Measurements from ENCODE around the gene ATP10A. TPM values are rescaled to one million over a fixed set of nuclear protein-coding genes. Genes with fewer than 3 reads are reported as not detected.

Gene ATP10A
- polyA plus RNA-seq, 1 of the 3 experiments (the other 2 are of a cell fraction): not detected

DNA sequence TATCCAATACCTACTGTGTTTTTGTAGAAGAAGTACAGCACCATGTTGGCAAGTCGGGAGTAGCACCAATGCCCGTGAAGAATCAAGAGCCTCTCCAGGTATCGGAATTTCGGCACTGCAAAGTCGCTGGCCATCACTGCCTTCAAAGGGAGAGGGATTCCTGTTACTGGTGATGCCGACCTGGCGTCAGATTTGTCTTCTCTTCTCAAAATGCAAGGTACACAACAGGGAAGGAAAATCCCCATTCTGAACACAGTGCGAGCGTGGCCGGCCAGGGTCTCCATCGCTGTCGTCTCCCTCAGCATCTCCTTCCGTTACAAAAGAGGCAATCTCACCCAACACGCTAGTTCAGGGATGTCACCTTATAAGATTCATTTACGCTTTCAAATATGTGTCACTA, 175.4 kb downstream of the ATP10A start (continued):
- TF ChIP-seq ZBTB33 (IDR thresholded peaks at IDR 0.05; ENCODE audit: borderline replicate concordance, low read depth) (no peak), MEF2A (IDR thresholded peaks at IDR 0.05; ENCODE audit: borderline replicate concordance, low read depth) (no peak)

DNA sequence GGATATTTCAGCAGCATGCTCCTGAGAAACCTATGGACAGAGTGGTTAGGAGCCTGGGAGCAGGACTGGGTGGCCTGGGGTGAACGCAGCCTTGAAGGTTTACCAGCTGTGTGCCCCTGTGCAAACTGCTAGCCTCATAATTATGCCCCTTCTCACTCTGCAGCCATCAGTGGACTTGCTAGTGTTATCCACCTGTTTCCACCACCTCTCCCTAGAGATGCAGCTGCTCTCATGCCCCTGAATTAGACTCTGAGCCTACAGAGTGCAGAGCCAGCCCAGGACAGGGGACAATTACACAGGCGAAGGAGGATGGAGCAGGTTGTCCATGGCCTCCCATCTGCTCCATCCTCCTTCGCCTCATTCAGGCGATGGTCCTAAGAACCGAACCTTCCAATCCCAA, 175.9 kb downstream of the ATP10A start:
- no peaks in the 10 kb centered on the region for H3K79me2 ChIP-seq (ENCODE audit: insufficient read depth)
- no peak overlapping the region for H3K4me2 ChIP-seq
- CTCF ChIA-PET: no interaction called here
- H3F3A ChIP-seq (replicated peaks; ENCODE audit: insufficient read depth): no peaks in the 10 kb centered on the region
- H3K9me3 ChIP-seq: no peaks in the 10 kb centered on the region
- H3K9ac ChIP-seq: no peak overlapping the region
- DNase-seq: no peak
- WGBS (ENCODE audit: low lambda C conversion rate): 68% methylated on average over 4 of the region's 5 CpGs
- no peaks in the 10 kb centered on the region for H4K20me1 ChIP-seq (ENCODE audit: insufficient read depth)
- POLR2A ChIA-PET: no interaction called here
- H3K27ac ChIP-seq (ENCODE audit: low read depth in 2 of 2, low read length in 1 of 2): no peak overlapping the region
- no peaks in the 10 kb centered on the region for H3K9me2 ChIP-seq
- peaks cover 0 to 2% of the 10 kb centered on the region in 2 experiments; a peak in 1 of 4 replicates for H3K4me1 ChIP-seq (ENCODE audit: control insufficient read depth in 1 of 2, insufficient read depth in 2 of 2, low read depth in 1 of 2, low read length in 1 of 2)
- H3K4me3 ChIP-seq (ENCODE audit: low read depth in 2 of 2, low read length in 1 of 2): no peak overlapping the region
- H3K27me3 ChIP-seq (ENCODE audit: insufficient read depth): no peaks in the 10 kb centered on the region
- no peak overlapping the region for H2AFZ ChIP-seq (ENCODE audit: low read depth)
- no peaks in the 10 kb centered on the region for H3K36me3 ChIP-seq (replicated peaks in 1 of 2; ENCODE audit: control insufficient read depth in 1 of 2, insufficient read depth in 2 of 2, low read length in 1 of 2)
- TF ChIP-seq REST (IDR thresholded peaks at IDR 0.05; ENCODE audit: low read depth, low read length): no peak
- no peak for TF ChIP-seq USF2 (IDR thresholded peaks at IDR 0.05; ENCODE audit: borderline replicate concordance, low read depth, low read length)
- TF ChIP-seq SIN3A (IDR thresholded peaks at IDR 0.05; ENCODE audit: borderline replicate concordance, low read depth, low read length): no peak

DNA sequence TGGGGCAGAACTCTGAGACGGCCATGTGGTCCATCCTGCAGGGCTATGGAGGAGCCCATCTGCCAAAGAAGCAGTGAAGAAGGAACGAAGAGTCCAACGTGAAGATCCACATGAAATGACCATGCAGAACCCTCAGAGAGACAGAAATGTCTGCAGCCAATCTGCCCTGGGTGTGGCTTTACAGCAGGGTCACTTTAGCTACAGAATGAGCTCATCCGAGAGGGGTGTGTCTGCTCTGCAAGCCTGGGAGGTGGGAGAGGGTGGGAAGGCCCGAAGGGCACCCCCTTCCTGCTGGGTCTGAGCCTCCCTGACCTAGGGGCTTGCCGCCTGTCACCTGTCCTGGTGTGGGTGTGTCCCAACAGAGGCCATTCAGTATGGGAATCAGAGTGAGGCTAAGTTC, 176.3 kb downstream of the ATP10A start:
- DNase-seq: no peak
- POLR2A ChIA-PET: no interaction called here
- CTCF ChIA-PET: interaction anchor here (1.9 kb wide), 1 partner anchor 8 kb away, joined by 5 read pairs; no protein-coding TSS in a partner anchor
- Histone ChIP-seq H3K4me2 (no peak overlapping the region), H3K79me2 (ENCODE audit: insufficient read depth) (no peaks in the 10 kb centered on the region), H3K27me3 (ENCODE audit: insufficient read depth) (no peaks in the 10 kb centered on the region), H3K9me2 (no peaks in the 10 kb centered on the region), H2AFZ (ENCODE audit: low read depth) (no peak overlapping the region), H3F3A (replicated peaks; ENCODE audit: insufficient read depth) (no peaks in the 10 kb centered on the region), H3K4me1 (ENCODE audit: control insufficient read depth in 1 of 2, insufficient read depth in 2 of 2, low read depth in 1 of 2, low read length in 1 of 2) (peaks cover 0 to 3% of the 10 kb centered on the region in 2 experiments; a peak in 1 of 4 replicates), H3K4me3 (ENCODE audit: low read depth in 2 of 2, low read length in 1 of 2) (no peak overlapping the region), H4K20me1 (ENCODE audit: insufficient read depth) (no peaks in the 10 kb centered on the region), H3K9ac (no peak overlapping the region), H3K9me3 (no peaks in the 10 kb centered on the region), H3K36me3 (replicated peaks in 1 of 2; ENCODE audit: control insufficient read depth in 1 of 2, insufficient read depth in 2 of 2, low read length in 1 of 2) (no peaks in the 10 kb centered on the region), H3K27ac (ENCODE audit: low read depth in 2 of 2, low read length in 1 of 2) (no peak overlapping the region)
- 31% methylated on average over 3 of the region's 6 CpGs for WGBS (ENCODE audit: low lambda C conversion rate)
- TF ChIP-seq ELF1 (IDR thresholded peaks at IDR 0.05) (no peak), FOXM1 (IDR thresholded peaks at IDR 0.05; ENCODE audit: low read depth) (no peak), YY1 (IDR thresholded peaks at IDR 0.05; ENCODE audit: low read depth) (no peak), EP300 (IDR thresholded peaks at IDR 0.05; ENCODE audit: borderline replicate concordance in 1 of 2, low read depth in 1 of 2, low read length in 1 of 2) (no peak), REST (IDR thresholded peaks at IDR 0.05; ENCODE audit: low read depth, low read length) (no peak), JUND (IDR thresholded peaks at IDR 0.05) (no peak), RAD21 (IDR thresholded peaks at IDR 0.05; ENCODE audit: low read length) (no peak), EZH2phosphoT487 (IDR thresholded peaks at IDR 0.05; ENCODE audit: borderline replicate concordance, low read depth) (no peak), CHD2 (IDR thresholded peaks at IDR 0.05; ENCODE audit: low read length, partially characterized antibody) (no peak), SIN3A (IDR thresholded peaks at IDR 0.05; ENCODE audit: borderline replicate concordance, low read depth, low read length) (no peak)
